ENCODE measurements around the gene ATP8A2. TPM values are rescaled to one million over a fixed set of nuclear protein-coding genes. Genes with fewer than 3 reads are reported as not detected.

The ATP8A2 gene
- total and polyA plus RNA-seq, 9 of the 15 experiments (the other 6 are each of a cell fraction or from before 2014, with no cell fraction given), result under 0.01 to 0.33 (median 0.06) TPM; not detected in 4

- TF ChIP-seq GABPA (tag; conservative IDR thresholded peaks at IDR 0.05; ENCODE audit: low read depth) (no peak), NCOR1 (IDR thresholded peaks at IDR 0.05) (0 out of 2 replicates have a peak, but pooled peaks have one; percentile 7), CEBPB (tag; IDR thresholded peaks at IDR 0.05) (no peak), CHD1 (IDR thresholded peaks at IDR 0.05; ENCODE audit: low read length) (no peak), CAMTA2 (CRISPR knock-in tag; conservative IDR thresholded peaks at IDR 0.05) (no peak), ZNF274 (IDR thresholded peaks at IDR 0.05; ENCODE audit: borderline replicate concordance, low read depth, low read length) (no peak), KAT8 (IDR thresholded peaks at IDR 0.05; ENCODE audit: low read depth) (no peak), ZNF263 (CRISPR knock-in tag; IDR thresholded peaks at IDR 0.05; ENCODE audit: borderline replicate concordance) (no peak), ELK1 (CRISPR knock-in tag; IDR thresholded peaks at IDR 0.05) (no peak), ZNF77 (CRISPR knock-in tag; IDR thresholded peaks at IDR 0.05) (no peak), HDAC1 (IDR thresholded peaks at IDR 0.05) (no peak), RBFOX2 (IDR thresholded peaks at IDR 0.05; ENCODE audit: low read depth, low read length) (no peak), ZNF780A (CRISPR knock-in tag; IDR thresholded peaks at IDR 0.05) (no peak), ZNF76 (CRISPR knock-in tag; IDR thresholded peaks at IDR 0.05; ENCODE audit: borderline replicate concordance) (no peak), CUX1 (CRISPR knock-in tag; IDR thresholded peaks at IDR 0.05) (no peak), ZNF143 (CRISPR knock-in tag; IDR thresholded peaks at IDR 0.05) (no peak), EZH2 (IDR thresholded peaks at IDR 0.05; ENCODE audit: borderline replicate concordance, low read depth, low read length) (no peak), HIVEP1 (CRISPR knock-in tag; IDR thresholded peaks at IDR 0.05) (no peak), ZBTB34 (CRISPR knock-in tag; IDR thresholded peaks at IDR 0.05) (no peak), CBX2 (IDR thresholded peaks at IDR 0.05; ENCODE audit: insufficient read depth, low read length, poor library complexity, severe bottlenecking) (no peak)
- TF ChIP-seq, protein P1, sequence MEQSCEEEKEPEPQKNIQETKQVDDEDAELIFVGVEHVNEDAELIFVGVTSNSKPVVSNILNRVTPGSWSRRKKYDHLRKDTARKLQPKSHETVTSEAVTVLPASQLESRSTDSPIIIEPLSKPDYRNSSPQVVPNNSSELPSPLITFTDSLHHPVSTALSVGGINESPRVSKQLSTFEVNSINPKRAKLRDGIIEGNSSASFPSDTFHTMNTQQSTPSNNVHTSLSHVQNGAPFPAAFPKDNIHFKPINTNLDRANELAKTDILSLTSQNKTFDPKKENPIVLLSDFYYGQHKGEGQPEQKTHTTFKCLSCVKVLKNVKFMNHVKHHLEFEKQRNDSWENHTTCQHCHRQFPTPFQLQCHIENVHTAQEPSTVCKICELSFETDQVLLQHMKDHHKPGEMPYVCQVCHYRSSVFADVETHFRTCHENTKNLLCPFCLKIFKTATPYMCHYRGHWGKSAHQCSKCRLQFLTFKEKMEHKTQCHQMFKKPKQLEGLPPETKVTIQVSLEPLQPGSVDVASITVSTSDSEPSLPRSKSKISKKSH (CRISPR knock-in tag; IDR thresholded peaks at IDR 0.05), result no peak
Observed at GRCh38 chr13:25380741-25381324, 9.1 kb downstream of the ATP8A2 start (continued).

All from K562 (cell line).